ENCODE data around the gene SCYL1. TPM values are rescaled to one million over a fixed set of nuclear protein-coding genes. Genes with fewer than 3 reads are reported as not detected.

Gene SCYL1
- total RNA-seq, 1 experiment from 2014 or later: 104 TPM

DNA sequence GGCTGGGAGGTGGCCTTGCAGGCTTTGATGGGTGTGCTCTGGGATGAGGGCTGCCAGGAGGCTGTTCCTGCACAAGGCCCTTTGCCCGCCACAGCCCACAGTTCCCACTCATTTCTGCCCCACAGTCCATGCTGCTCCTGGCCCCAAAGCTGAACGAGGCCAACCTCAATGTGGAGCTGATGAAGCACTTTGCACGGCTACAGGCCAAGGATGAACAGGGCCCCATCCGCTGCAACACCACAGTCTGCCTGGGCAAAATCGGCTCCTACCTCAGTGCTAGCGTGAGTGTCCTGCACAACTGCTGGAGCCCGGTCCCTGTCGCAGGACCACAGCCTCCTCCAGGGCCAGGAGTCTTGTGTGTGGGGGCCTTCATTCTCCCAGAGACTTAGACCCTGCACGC lies 10.2 kb downstream of the SCYL1 start:
- Histone ChIP-seq H3K27me3 (ENCODE audit: insufficient read depth, low read length) (no peaks in the 10 kb centered on the region), H3K27ac (ENCODE audit: low read depth, low read length) (no peak overlapping the region; the same call in 1 of the 2 replicates), H2AFZ (ENCODE audit: low read depth, low read length, poor library complexity, severe bottlenecking) (no peak overlapping the region), H3K79me2 (ENCODE audit: insufficient read depth, low read length) (peaks cover 24% of the 10 kb centered on the region), H3K4me2 (ENCODE audit: low read length) (no peak overlapping the region), H4K20me1 (ENCODE audit: insufficient read depth) (no peaks in the 10 kb centered on the region), H3K9me3 (ENCODE audit: control insufficient read depth in 1 of 2, insufficient read depth in 1 of 2, low read depth in 1 of 2, low read length in 2 of 2) (no peaks in the 10 kb centered on the region), H3K36me3 (ENCODE audit: control insufficient read depth in 1 of 2, insufficient read depth in 2 of 2, low read length in 2 of 2) (peaks cover 7 to 29% of the 10 kb centered on the region in 2 experiments; a peak in 3 of 4 replicates), H3K9ac (ENCODE audit: low read length) (no peak overlapping the region), H3K4me1 (ENCODE audit: control insufficient read depth in 1 of 2, insufficient read depth in 2 of 2, low read length in 2 of 2) (peaks cover 6 to 19% of the 10 kb centered on the region in 2 experiments; a peak in 3 of 4 replicates), H3K4me3 (replicated peaks in 1 of 2; ENCODE audit: low read depth in 1 of 2, low read length in 2 of 2) (no peak overlapping the region), H3K9me2 (ENCODE audit: insufficient read depth) (no peaks in the 10 kb centered on the region)
- intact Hi-C loops (cut with micrococcal nuclease): no loop called here
- CTCF ChIA-PET: no interaction called here
- BruUV-seq (replicated peaks): no TSS peak
- no peak for ATAC-seq
- RAD21 ChIA-PET (ENCODE audit: low non-redundant PET in 1 of 2, low total read pairs in 2 of 2, uncharacterized antibody in 2 of 2, unreplicated experiment in 2 of 2): no interaction called here
- DNase-seq (ENCODE audit: low read depth, low spot score): no peak
- POLR2A ChIA-PET: no interaction called here
- TF ChIP-seq ZFX (IDR thresholded peaks at IDR 0.05): no peak
- TF ChIP-seq, protein P1, sequence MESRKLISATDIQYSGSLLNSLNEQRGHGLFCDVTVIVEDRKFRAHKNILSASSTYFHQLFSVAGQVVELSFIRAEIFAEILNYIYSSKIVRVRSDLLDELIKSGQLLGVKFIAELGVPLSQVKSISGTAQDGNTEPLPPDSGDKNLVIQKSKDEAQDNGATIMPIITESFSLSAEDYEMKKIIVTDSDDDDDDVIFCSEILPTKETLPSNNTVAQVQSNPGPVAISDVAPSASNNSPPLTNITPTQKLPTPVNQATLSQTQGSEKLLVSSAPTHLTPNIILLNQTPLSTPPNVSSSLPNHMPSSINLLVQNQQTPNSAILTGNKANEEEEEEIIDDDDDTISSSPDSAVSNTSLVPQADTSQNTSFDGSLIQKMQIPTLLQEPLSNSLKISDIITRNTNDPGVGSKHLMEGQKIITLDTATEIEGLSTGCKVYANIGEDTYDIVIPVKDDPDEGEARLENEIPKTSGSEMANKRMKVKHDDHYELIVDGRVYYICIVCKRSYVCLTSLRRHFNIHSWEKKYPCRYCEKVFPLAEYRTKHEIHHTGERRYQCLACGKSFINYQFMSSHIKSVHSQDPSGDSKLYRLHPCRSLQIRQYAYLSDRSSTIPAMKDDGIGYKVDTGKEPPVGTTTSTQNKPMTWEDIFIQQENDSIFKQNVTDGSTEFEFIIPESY (IDR thresholded peaks at IDR 0.05; ENCODE audit: extremely low read depth, insufficient replicate concordance, low read length): no peak
- no peak for TF ChIP-seq CBX3 (IDR thresholded peaks at IDR 0.05; ENCODE audit: low read depth)
- TF ChIP-seq FOSL1 (IDR thresholded peaks at IDR 0.05; ENCODE audit: low read depth): no peak
- TF ChIP-seq POLR2A (IDR thresholded peaks at IDR 0.05; ENCODE audit: borderline replicate concordance, extremely low read depth, insufficient read depth, insufficient read length): no peak
- no peak for TF ChIP-seq ELF1 (IDR thresholded peaks at IDR 0.05; ENCODE audit: borderline replicate concordance, low read depth)
- TF ChIP-seq SIN3A (IDR thresholded peaks at IDR 0.05; ENCODE audit: low read depth): no peak
- TF ChIP-seq EGR1 (IDR thresholded peaks at IDR 0.05; ENCODE audit: low read depth): no peak
- TF ChIP-seq TCF7L2 (IDR thresholded peaks at IDR 0.05; ENCODE audit: borderline replicate concordance, extremely low read depth, insufficient read depth, insufficient read length): no peak
- no peak for TF ChIP-seq SRF (IDR thresholded peaks at IDR 0.05; ENCODE audit: low read depth)
- TF ChIP-seq, protein P2, sequence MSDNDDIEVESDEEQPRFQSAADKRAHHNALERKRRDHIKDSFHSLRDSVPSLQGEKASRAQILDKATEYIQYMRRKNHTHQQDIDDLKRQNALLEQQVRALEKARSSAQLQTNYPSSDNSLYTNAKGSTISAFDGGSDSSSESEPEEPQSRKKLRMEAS (IDR thresholded peaks at IDR 0.05): no peak
- TF ChIP-seq SP1 (IDR thresholded peaks at IDR 0.05; ENCODE audit: low read depth): no peak
- TF ChIP-seq EZH2 (IDR thresholded peaks at IDR 0.05): no peak
